SK-N-MC (cell line): ENCODE results near the gene TMEM106B.
"Not testable (repeated sequence)": the region's sequence is repeated elsewhere in the genome, so short reads cannot be mapped to it uniquely, and the experiment has no call there.

Experiments
- DNase-seq: peaks from one replicate; pipeline ENCODE4 v3.0.0-alpha.2; 2011; ENCODE audit warnings: low read depth, low spot score
- H3K27ac ChIP-seq: fragments of 200-600 bp; sonication (generic); 2 replicates; pipeline ENCODE4 v1.5.1; 2016; ENCODE audit warnings: mixed run types
- H3K36me3 ChIP-seq: fragments of 200-600 bp; sonication (generic); 2 replicates; pipeline ENCODE4 v1.6.1; 2017; ENCODE audit warnings: antibody characterized with exemption, low read length, mixed read lengths; ENCODE audit not compliant: insufficient read depth
- H3K4me3 ChIP-seq: fragments of 200-600 bp; sonication (generic); 2 replicates; pipeline ENCODE4 v1.5.1; 2016
- H3K9ac ChIP-seq: fragments of 200-600 bp; sonication (generic); 2 replicates; pipeline ENCODE4 v1.8.0; 2017; ENCODE audit warnings: mixed run types, mixed read lengths; ENCODE audit not compliant: insufficient read length
- H3K9me3 ChIP-seq: fragments of 200-600 bp; sonication (generic); 2 replicates; pipeline ENCODE4 v1.6.1; 2017; ENCODE audit warnings: low read depth, mild to moderate bottlenecking, antibody characterized with exemption, low read length, moderate library complexity, mixed read lengths
- EZH2 ChIP-seq: fragments of 200-600 bp; sonication (generic); IDR thresholded peaks from one replicate; pipeline ENCODE4 v1.6.1; 2017; ENCODE audit warnings: antibody characterized with exemption
- FOXP2 ChIP-seq: optimal IDR thresholded peaks from 2 replicates; pipeline ENCODE3; 2011; ENCODE audit warnings: mild to moderate bottlenecking, moderate library complexity; ENCODE audit not compliant: insufficient read depth; ENCODE audit errors: extremely low read length, control extremely low read depth
- POLR2AphosphoS5 ChIP-seq: IDR thresholded peaks from 2 replicates; pipeline ENCODE4 v1.6.1; 2012; ENCODE audit warnings: mild to moderate bottlenecking, low read depth, low read length, borderline replicate concordance

The TMEM106B gene

GRCh38 chr7:12222889-12223579, 11.9 kb downstream of the TMEM106B start:
- Histone ChIP-seq H3K36me3 (peaks cover 44% of the 10 kb centered on the region), H3K27ac (no peak overlapping the region), H3K9me3 (no peaks in the 10 kb centered on the region), H3K9ac (no peak overlapping the region), H3K4me3 (no peak overlapping the region)
- TF ChIP-seq EZH2 = no peak
- no peak for TF ChIP-seq POLR2AphosphoS5
- TF ChIP-seq FOXP2 = no peak
- DNase-seq = no peak

GRCh38 chr7:12225017-12225416, 13.9 kb downstream of the TMEM106B start:
- H3K9me3 ChIP-seq, H3K9ac ChIP-seq, DNase-seq, H3K27ac ChIP-seq, H3K4me3 ChIP-seq: not testable (repeated sequence)
- H3K36me3 ChIP-seq = peaks cover 38% of the 10 kb centered on the region

- no peak for DNase-seq
- Histone ChIP-seq H3K9ac (no peak overlapping the region), H3K4me3 (no peak overlapping the region), H3K36me3 (peaks cover 35% of the 10 kb centered on the region), H3K27ac (no peak overlapping the region), H3K9me3 (no peaks in the 10 kb centered on the region)
- TF ChIP-seq FOXP2 = no peak
- no peak for TF ChIP-seq EZH2
- no peak for TF ChIP-seq POLR2AphosphoS5
These were observed 15.7 kb downstream of the TMEM106B start for GRCh38 chr7:12226756-12227155.

GRCh38 chr7:12228024-12228423, 16.9 kb downstream of the TMEM106B start:
- no peak overlapping the region for H3K4me3 ChIP-seq
- H3K27ac ChIP-seq = no peak overlapping the region
- no peak overlapping the region for H3K9ac ChIP-seq
- H3K36me3 ChIP-seq = peaks cover 35% of the 10 kb centered on the region
- no peak for DNase-seq
- H3K9me3 ChIP-seq = no peaks in the 10 kb centered on the region
- TF ChIP-seq EZH2 (no peak), POLR2AphosphoS5 (no peak), FOXP2 (no peak)

- no peak overlapping the region for H3K9ac ChIP-seq
- TF ChIP-seq FOXP2 = no peak
- no peak for TF ChIP-seq EZH2
- no peak for TF ChIP-seq POLR2AphosphoS5
- H3K9me3 ChIP-seq = no peaks in the 10 kb centered on the region
- no peak overlapping the region for H3K4me3 ChIP-seq
- peaks cover 32% of the 10 kb centered on the region for H3K36me3 ChIP-seq
- H3K27ac ChIP-seq = no peak overlapping the region
- DNase-seq = no peak
These were observed 18.0 kb downstream of the TMEM106B start for GRCh38 chr7:12229046-12229445.

GRCh38 chr7:12231097-12231496, 20.0 kb downstream of the TMEM106B start:
- no peaks in the 10 kb centered on the region for H3K9me3 ChIP-seq
- no peak for DNase-seq
- peaks cover 23% of the 10 kb centered on the region for H3K36me3 ChIP-seq
- H3K27ac ChIP-seq = no peak overlapping the region
- no peak for TF ChIP-seq POLR2AphosphoS5
- TF ChIP-seq FOXP2 = no peak
- no peak for TF ChIP-seq EZH2
- no peak overlapping the region for H3K4me3 ChIP-seq
- no peak overlapping the region for H3K9ac ChIP-seq

GRCh38 chr7:12233175-12233574, 22.1 kb downstream of the TMEM106B start:
- Histone ChIP-seq H3K9me3 (no peaks in the 10 kb centered on the region), H3K27ac (no peak overlapping the region), H3K9ac (no peak overlapping the region), H3K4me3 (no peak overlapping the region), H3K36me3 (peaks cover 19% of the 10 kb centered on the region)
- no peak for TF ChIP-seq POLR2AphosphoS5
- TF ChIP-seq FOXP2 = no peak
- no peak for TF ChIP-seq EZH2
- no peak for DNase-seq

- Histone ChIP-seq H3K36me3 (peaks cover 22% of the 10 kb centered on the region), H3K27ac (no peak overlapping the region), H3K4me3 (no peak overlapping the region), H3K9me3 (no peaks in the 10 kb centered on the region), H3K9ac (no peak overlapping the region)
- no peak for DNase-seq
- no peak for TF ChIP-seq POLR2AphosphoS5
- TF ChIP-seq FOXP2 = no peak
- no peak for TF ChIP-seq EZH2
These were observed 23.3 kb downstream of the TMEM106B start for GRCh38 chr7:12234334-12234865.

- H3K9ac ChIP-seq = no peak overlapping the region
- H3K4me3 ChIP-seq = no peak overlapping the region
- peaks cover 13% of the 10 kb centered on the region for H3K36me3 ChIP-seq
- TF ChIP-seq FOXP2 = no peak
- TF ChIP-seq EZH2 = no peak
- no peak for TF ChIP-seq POLR2AphosphoS5
- DNase-seq = no peak
- H3K27ac ChIP-seq = no peak overlapping the region
- H3K9me3 ChIP-seq = no peaks in the 10 kb centered on the region
These were observed 24.9 kb downstream of the TMEM106B start for GRCh38 chr7:12235970-12236369.
